GM12801 (cell line): ENCODE measurements around the gene TMEM145.

ENCODE experiments used
- TF ChIP-seq, protein P1 (sequence below): IDR thresholded peaks from one replicate; pipeline ENCODE4 v1.5.1; 2011; ENCODE audit warnings: control low read depth; ENCODE audit not compliant: insufficient read length; ENCODE audit errors: extremely low read depth

TMEM145 gene

GRCh38 chr19:42292042-42292960, 20.8 kb upstream of the TMEM145 start:
- TF ChIP-seq, protein P1, sequence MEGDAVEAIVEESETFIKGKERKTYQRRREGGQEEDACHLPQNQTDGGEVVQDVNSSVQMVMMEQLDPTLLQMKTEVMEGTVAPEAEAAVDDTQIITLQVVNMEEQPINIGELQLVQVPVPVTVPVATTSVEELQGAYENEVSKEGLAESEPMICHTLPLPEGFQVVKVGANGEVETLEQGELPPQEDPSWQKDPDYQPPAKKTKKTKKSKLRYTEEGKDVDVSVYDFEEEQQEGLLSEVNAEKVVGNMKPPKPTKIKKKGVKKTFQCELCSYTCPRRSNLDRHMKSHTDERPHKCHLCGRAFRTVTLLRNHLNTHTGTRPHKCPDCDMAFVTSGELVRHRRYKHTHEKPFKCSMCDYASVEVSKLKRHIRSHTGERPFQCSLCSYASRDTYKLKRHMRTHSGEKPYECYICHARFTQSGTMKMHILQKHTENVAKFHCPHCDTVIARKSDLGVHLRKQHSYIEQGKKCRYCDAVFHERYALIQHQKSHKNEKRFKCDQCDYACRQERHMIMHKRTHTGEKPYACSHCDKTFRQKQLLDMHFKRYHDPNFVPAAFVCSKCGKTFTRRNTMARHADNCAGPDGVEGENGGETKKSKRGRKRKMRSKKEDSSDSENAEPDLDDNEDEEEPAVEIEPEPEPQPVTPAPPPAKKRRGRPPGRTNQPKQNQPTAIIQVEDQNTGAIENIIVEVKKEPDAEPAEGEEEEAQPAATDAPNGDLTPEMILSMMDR, result no peak

- TF ChIP-seq, protein P1, result no peak
These were observed 20.1 kb upstream of the TMEM145 start for GRCh38 chr19:42292963-42293362.

DNA sequence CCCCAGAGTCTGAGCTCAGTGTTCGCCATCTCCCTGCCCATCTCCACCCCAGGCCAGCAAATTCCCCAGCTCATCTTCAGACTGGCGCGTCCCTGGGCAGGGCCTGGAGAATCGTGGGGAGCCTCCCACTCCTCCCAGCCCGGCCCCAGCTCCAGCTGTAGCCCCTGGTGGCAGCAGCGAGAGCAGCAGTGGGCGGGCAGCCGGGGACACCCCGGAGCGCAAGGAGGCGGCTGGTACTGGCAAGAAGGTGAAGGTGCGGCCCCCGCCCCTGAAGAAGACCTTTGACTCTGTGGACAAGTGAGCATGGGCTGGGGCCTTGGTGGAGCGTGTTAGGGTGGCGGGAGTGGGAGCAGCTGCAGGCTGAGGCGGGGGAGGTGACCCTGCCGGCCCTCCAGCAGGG, 19.6 kb upstream of the TMEM145 start:
- TF ChIP-seq, protein P1, result no peak

DNA sequence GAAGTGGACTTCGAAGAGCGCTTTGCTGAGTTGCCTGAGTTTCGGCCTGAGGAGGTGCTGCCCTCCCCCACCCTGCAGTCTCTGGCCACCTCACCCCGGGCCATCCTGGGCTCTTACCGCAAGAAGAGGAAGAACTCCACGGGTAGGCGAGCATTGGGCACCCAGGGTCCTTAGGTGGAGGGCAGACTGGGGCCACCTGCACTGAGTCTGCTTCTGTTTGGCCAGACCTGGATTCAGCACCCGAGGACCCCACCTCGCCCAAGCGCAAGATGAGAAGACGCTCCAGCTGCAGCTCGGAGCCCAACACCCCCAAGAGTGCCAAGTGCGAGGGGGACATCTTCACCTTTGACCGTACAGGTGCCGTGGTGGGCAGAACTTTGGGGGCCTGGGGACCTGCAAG, 19.2 kb upstream of the TMEM145 start:
- TF ChIP-seq, protein P1, result no peak

- TF ChIP-seq, protein P1, result no peak
These were observed 18.5 kb upstream of the TMEM145 start for GRCh38 chr19:42294471-42295137.

GRCh38 chr19:42295342-42295741, 17.8 kb upstream of the TMEM145 start:
- TF ChIP-seq, protein P1, result no peak

DNA sequence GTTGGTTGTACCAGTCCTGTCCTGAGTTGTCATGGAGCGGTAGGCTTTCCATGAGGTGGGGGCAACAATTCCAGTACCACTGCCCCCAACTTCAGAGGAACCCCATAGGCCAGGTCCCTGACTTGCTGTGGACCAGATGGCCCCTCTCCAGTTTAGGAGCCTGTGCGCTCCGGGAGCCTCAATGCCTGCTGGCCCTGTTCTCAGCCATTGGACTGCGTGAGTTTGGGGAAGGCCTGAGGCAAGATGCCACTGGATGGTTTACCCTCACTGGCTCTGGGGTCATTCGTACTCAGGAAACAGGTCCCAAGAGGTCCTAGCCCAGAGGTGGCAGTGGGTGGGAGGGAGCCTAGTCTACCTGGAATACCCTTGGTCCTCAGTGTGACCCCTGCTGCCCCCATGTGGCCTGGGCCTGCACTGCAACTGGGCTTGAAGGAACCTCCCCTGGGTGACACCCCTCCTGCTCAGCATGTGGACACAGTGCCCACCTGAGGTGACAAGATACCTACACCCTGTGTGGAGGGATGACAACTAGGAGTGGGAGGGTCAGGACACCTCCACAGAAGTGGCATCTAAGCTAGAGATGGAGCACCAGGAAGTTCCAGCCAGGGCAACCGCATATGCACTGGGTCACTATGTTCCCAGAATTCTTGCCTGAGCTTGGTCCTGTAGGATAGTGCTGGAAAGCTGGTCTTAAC, 17.1 kb upstream of the TMEM145 start:
- TF ChIP-seq, protein P1, result peak; percentile 45
